Heart left ventricle (tissue), 16 donors: Measurements from ENCODE around the gene VGLL2. TPM values are rescaled to one million over a fixed set of nuclear protein-coding genes. Genes with fewer than 3 reads are reported as not detected.

ENCODE experiments used
- ATAC-seq, 4 donors: fragments of 200-7000 bp; cut with Tn5 transposase; one replicate each; pipeline ENCODE4 v1.9.1; 2020 to 2022; ENCODE audit warnings: moderate library complexity in 4 of 4, mild to moderate bottlenecking in 3 of 4, moderate number of reproducible peaks in 1 of 4
- DNase-seq, 5 donors: peaks; one replicate each; pipeline ENCODE4 v3.0.0-alpha.2; 2020
- H3K27ac ChIP-seq, 12 donors: fragments of 200-600 bp; sonication (generic) in 4 of 12; one replicate each; pipeline versions ENCODE4 v1.5.0 to v1.8.0; 2016 to 2022; ENCODE audit warnings: mild to moderate bottlenecking in 2 of 12
- H3K27me3 ChIP-seq, 9 donors: fragments of 200-600 bp; sonication (generic) in 2 of 9; one replicate each; pipeline versions ENCODE4 v1.5.1 to v1.8.0; 2016 to 2022; ENCODE audit warnings: mild to moderate bottlenecking in 3 of 9
- H3K36me3 ChIP-seq, 9 donors: fragments of 200-600 bp; sonication (generic) in 2 of 9; one replicate each; pipeline versions ENCODE4 v1.5.0 to v1.8.0; 2018 to 2022; ENCODE audit warnings: mild to moderate bottlenecking in 2 of 9
- H3K4me1 ChIP-seq, 12 donors: fragments of 200-600 bp; sonication (generic) in 4 of 12; one replicate each; pipeline versions ENCODE4 v1.5.0 to v1.8.0; 2016 to 2022; ENCODE audit warnings: mild to moderate bottlenecking in 3 of 12
- H3K4me3 ChIP-seq, 12 donors: fragments of 200-600 bp; sonication (generic) in 4 of 12; one replicate each; pipeline versions ENCODE4 v1.5.0 to v1.8.0; 2017 to 2022; ENCODE audit warnings: mild to moderate bottlenecking in 9 of 12, moderate library complexity in 4 of 12
- H3K9me3 ChIP-seq, 12 donors: fragments of 200-600 bp; sonication (generic) in 4 of 12; one replicate each; pipeline versions ENCODE4 v1.5.0 to v1.8.0; 2016 to 2022; ENCODE audit warnings: mild to moderate bottlenecking in 1 of 12
- POLR2A ChIP-seq, 2 donors: fragments of 450-650 bp; IDR thresholded peaks; one replicate each; pipeline ENCODE4 v1.6.1; 2017; ENCODE audit warnings: antibody characterized with exemption in 2 of 2, mild to moderate bottlenecking in 2 of 2, moderate library complexity in 2 of 2
- WGBS, 4 donors: extraction: QIAGEN DNeasy Blood & Tissue Kit in 2 of 4; methylation state at CpG; one replicate each; pipeline versions ENCODE4 v1.1.5 to v1.1.7; 2013 to 2018; 5-methylcytosine and 5-hydroxymethylcytosine counted together
- intact Hi-C, 10 donors: fragments of 100-400 bp; cut with DNase I; formaldehyde crosslinking; loops; one replicate each; pipeline versions ENCODE4 v1.11.1 to v1.14.2; 2022
- polyA plus RNA-seq, 2 donors: library from polyadenylated mRNA; stranded (reverse); fragments of 200-250 nt; gene quantifications; one replicate each; pipeline ENCODE4 v1.2.3, GENCODE V29; 2013
- total RNA-seq, 9 donors: library from RNA; depleted of rRNA in 2 of 9; stranded (reverse); fragments of >200 nt in 2 of 9; fragmentation: NEBNext Ultra II Directional in 3 of 9; extraction: Animal tissue kit (Norgen Biotek cat#: 25700) in 3 of 9; gene quantifications; one replicate each; pipeline versions ENCODE4 v1.1.0 to v1.2.4, GENCODE V29; 2016 to 2023
- TF ChIP-seq, protein P1 (sequence below), 12 donors: fragments of 200-600 bp; sonication (generic) in 4 of 12; IDR thresholded peaks; one replicate each; pipeline versions ENCODE4 v1.5.0 to v1.8.0; 2018 to 2022; ENCODE audit warnings: antibody characterized with exemption in 12 of 12, mild to moderate bottlenecking in 5 of 12
- donor health status: ischemic (EF 13 %, LVEDD 7.1; RV severe dilation, severe dysfunction).
- donor health status: healthy with polysubstance abuse.
- donor health status: DM: no; HTN: yes; CAD: no.
- donor health status: DM: no; HTN: no; CAD: no.
- donor health status: ischemic (EF 25% LVEDD 6.9; RV normal size, moderate dysfunction).
- donor health status: ischemic (EF 25% LVEDD 5.7; RV mildly dilated, moderate dysfunction).
- donor health status: healthy.
- donor health status: DM: yes; HTN: yes; CAD: no.
- donor health status: ischemic (EF 35%, LVEDD 5.7; RV mildly dilated, moderate dysfunction).
- donor health status: nonischemic (EF 11% LVEDD 7.7; RV severe dilation, severe dysfunction).
- donor health status: DM: yes; HTN: yes; CAD: no.
- donor health status: PGD.
- donor health status: ischemic (EF 29% LVEDD 5.4; RV normal size, mild dysfunction).
- donor health status: nonischemic (EF 23%, LVEDD 6.1; RV moderate dilation, normal function).

The VGLL2 gene
- total and polyA plus RNA-seq, 11 donors: 0.20 to 29.3 (median 0.52) TPM; not detected in 4

DNA sequence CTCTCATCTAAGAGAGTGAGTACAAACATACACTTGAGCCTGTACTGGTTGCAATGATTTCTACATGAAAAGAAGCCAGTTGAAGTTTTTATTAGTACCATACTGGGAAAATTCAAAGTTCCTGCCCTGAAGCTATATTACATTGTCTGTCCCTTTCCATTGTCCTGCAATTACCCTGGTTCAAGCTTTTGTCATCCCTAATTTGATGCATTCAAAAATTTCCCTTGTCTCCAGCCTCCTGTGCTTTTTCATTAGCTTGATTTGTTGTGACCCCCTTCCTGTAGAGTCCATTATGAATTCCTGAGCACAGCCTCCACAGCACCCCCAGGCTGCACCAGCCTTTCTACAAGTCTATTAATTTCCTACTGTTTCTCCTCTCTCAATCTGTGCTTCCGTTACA, 46.4 kb downstream of the VGLL2 start:
- WGBS, 4 donors: 89 to 96% (median 93%) methylated on average over 1 of the region's 1 CpG
- no peak for DNase-seq
- ATAC-seq: no peak
- Histone ChIP-seq H3K4me3 (no peak overlapping the region), H3K36me3 (no peaks in the 10 kb centered on the region), H3K27me3 (no peaks in the 10 kb centered on the region), H3K4me1 (no peaks in the 10 kb centered on the region), H3K9me3 (no peaks in the 10 kb centered on the region), H3K27ac (no peak overlapping the region)
- intact Hi-C loops: loop anchor here in 4 of 10 donors (10.0 kb wide), 3 partner anchors 337 to 537 kb away; no protein-coding TSS in a partner anchor
- TF ChIP-seq POLR2A (IDR thresholded peaks at IDR 0.05): no peak
- TF ChIP-seq, protein P1, sequence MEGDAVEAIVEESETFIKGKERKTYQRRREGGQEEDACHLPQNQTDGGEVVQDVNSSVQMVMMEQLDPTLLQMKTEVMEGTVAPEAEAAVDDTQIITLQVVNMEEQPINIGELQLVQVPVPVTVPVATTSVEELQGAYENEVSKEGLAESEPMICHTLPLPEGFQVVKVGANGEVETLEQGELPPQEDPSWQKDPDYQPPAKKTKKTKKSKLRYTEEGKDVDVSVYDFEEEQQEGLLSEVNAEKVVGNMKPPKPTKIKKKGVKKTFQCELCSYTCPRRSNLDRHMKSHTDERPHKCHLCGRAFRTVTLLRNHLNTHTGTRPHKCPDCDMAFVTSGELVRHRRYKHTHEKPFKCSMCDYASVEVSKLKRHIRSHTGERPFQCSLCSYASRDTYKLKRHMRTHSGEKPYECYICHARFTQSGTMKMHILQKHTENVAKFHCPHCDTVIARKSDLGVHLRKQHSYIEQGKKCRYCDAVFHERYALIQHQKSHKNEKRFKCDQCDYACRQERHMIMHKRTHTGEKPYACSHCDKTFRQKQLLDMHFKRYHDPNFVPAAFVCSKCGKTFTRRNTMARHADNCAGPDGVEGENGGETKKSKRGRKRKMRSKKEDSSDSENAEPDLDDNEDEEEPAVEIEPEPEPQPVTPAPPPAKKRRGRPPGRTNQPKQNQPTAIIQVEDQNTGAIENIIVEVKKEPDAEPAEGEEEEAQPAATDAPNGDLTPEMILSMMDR (IDR thresholded peaks at IDR 0.05): no peak

DNA sequence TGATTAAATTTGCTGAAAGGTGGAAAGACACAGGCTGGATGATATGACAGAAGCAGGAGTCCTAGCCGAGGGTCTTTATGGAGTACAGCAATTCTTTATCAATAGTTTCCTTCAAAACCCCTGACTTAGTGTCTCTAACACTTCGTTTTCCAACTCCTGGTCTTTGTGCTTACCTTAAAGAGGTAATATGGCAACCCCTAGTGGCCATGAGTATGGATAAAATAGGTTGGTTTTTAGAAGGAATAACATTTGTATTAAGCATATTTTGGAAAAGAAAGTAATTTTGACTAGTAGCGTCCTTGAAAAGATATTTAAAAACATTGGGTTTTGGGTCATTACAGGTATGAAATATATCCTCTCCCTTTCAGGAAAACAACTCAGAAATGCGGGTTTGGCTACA, 51.9 kb downstream of the VGLL2 start:
- no peak overlapping the region for H3K4me3 ChIP-seq
- H3K4me1 ChIP-seq: no peaks in the 10 kb centered on the region
- no peak for ATAC-seq
- WGBS, 4 donors: 29 to 40% (median 33%) methylated on average over 4 of the region's 4 CpGs
- intact Hi-C loops: loop anchor here (2.0 to 10.0 kb wide), 7 partner anchors 35 to 542 kb away; no protein-coding TSS in a partner anchor
- TF ChIP-seq, protein P1 (IDR thresholded peaks at IDR 0.05): peak in 11 of 12 donors; percentile 10 to 55 (median 41)
- TF ChIP-seq POLR2A (IDR thresholded peaks at IDR 0.05): no peak
- no peaks in the 10 kb centered on the region for H3K36me3 ChIP-seq
- no peak overlapping the region for H3K27ac ChIP-seq
- no peak for DNase-seq
- H3K9me3 ChIP-seq: no peaks in the 10 kb centered on the region
- no peaks in the 10 kb centered on the region for H3K27me3 ChIP-seq

Other genes starting within 250 kb of the VGLL2 start
- gene ROS1, start 160.4 kb downstream of the VGLL2 start, total RNA-seq: under 1 TPM in 3 of 9 donors, not detected in 6; 0.04 to 0.07 (median 0.06) TPM
- under 1 TPM in 1 of 2 donors, not detected in 1; 0.01 TPM for gene ROS1, start 160.4 kb downstream of the VGLL2 start, polyA plus RNA-seq
- gene DCBLD1, start 217.1 kb downstream of the VGLL2 start, total RNA-seq: 10 to 100 TPM in 1 of 9 donors, 1 to 10 TPM in 8; 3.1 to 11.4 (median 4.1) TPM
- gene DCBLD1, start 217.1 kb downstream of the VGLL2 start, polyA plus RNA-seq: 1 to 10 TPM; 2.9 to 3.5 TPM